ENCODE data around the gene SVEP1. TPM values are rescaled to one million over a fixed set of nuclear protein-coding genes. Genes with fewer than 3 reads are reported as not detected.
A peak's percentile ranks its signal among the peaks of the same experiment; 100 is the strongest.

The SVEP1 gene
- total RNA-seq (2014; rRNA removed) = 0.04 and 0.17 TPM in 2 replicates
- Bru-seq, nascent RNA = percentile 13 among the genes with signal in this experiment
- percentile 13 among the genes with signal in this experiment for BruChase-seq, experiment 1, labeled RNA remaining after a 6-hour chase
- percentile 20 among the genes with signal in this experiment for BruChase-seq, experiment 2, labeled RNA remaining after a 2-hour chase
- long read RNA-seq = 0 reads

DNA sequence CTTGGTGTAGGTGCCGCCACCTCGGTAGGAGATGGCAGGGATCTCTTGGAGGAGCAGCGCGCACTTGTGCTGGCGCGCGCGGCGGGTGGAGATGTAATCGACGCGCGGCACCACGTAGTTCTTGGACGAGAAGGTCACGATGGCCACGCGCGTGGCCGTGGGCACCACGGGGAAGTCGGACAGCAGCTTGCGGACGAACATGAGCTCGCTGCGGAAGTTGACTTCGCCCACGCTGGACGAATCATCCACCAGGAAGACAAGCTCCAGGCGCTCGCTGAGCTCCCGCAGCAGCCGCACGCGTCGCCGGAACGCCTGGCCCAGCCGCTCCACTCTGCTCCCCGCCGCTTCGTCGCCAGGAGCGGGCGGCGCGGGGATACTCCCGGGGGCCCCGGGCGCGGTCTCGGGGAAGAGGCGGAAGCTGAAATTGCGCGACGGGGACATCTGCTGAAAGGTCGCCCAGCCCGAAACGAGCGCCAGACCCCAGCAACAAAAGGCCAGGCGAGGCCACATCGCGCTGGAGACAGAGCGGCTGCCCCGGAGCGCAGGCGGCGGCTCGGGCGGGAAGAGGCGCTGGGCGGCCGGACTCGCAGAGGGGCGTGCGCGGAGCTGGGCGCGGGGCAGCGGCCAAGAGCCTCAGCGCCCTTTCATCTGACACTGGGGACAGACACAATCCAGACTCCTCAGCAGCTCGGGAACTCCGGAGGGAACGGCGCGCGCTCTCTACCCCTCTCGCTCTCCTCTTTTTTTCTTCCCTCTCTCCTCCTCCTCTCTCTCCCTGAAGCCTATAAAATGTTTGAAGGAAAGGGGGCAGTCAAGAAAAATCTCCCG is at the start of gene SVEP1:
Gene SVEP1 (minus strand): TSS at position 708 of the 828 bp plus-strand sequence. CDS start 198 bp downstream, at position 510.
- TF ChIP-seq EZH2 (IDR thresholded peaks at IDR 0.05; ENCODE audit: low read length, unreplicated experiment) (no peak), EZH2phosphoT487 (IDR thresholded peaks at IDR 0.05; ENCODE audit: borderline replicate concordance, low read length) (no peak)
- TF ChIP-seq, protein P1, sequence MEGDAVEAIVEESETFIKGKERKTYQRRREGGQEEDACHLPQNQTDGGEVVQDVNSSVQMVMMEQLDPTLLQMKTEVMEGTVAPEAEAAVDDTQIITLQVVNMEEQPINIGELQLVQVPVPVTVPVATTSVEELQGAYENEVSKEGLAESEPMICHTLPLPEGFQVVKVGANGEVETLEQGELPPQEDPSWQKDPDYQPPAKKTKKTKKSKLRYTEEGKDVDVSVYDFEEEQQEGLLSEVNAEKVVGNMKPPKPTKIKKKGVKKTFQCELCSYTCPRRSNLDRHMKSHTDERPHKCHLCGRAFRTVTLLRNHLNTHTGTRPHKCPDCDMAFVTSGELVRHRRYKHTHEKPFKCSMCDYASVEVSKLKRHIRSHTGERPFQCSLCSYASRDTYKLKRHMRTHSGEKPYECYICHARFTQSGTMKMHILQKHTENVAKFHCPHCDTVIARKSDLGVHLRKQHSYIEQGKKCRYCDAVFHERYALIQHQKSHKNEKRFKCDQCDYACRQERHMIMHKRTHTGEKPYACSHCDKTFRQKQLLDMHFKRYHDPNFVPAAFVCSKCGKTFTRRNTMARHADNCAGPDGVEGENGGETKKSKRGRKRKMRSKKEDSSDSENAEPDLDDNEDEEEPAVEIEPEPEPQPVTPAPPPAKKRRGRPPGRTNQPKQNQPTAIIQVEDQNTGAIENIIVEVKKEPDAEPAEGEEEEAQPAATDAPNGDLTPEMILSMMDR (conservative IDR thresholded peaks at IDR 0.05; ENCODE audit: low read depth, low read length) = no peak
- no peaks in the 10 kb centered on the region for H3K9me3 ChIP-seq (ENCODE audit: low read length)
- ATAC-seq = no peak
- no peaks in the 10 kb centered on the region for H4K20me1 ChIP-seq (ENCODE audit: low read length)
- H3K27ac ChIP-seq (ENCODE audit: low read length) = no peak within 1 kb of the TSS
- ChIA-PET CTCF (no interaction called here), POLR2A (ENCODE audit: unreplicated experiment) (no interaction called here)
- 0 out of 2 replicates have a peak within 1 kb of the TSS, but pooled peaks have one; percentile 14 for H3K4me2 ChIP-seq (ENCODE audit: low read length)
- H3K9ac ChIP-seq (ENCODE audit: low read length) = no peak within 1 kb of the TSS
- H2AFZ ChIP-seq (ENCODE audit: low read length) = no peak within 1 kb of the TSS
- no peaks in the 10 kb centered on the region for H3K79me2 ChIP-seq (ENCODE audit: low read length)
- no TSS peak for BruUV-seq (replicated peaks)
- DNase-seq = no peak
- no peaks in the 10 kb centered on the region for H3K36me3 ChIP-seq (ENCODE audit: low read depth, low read length)
- intact Hi-C loops (cut with micrococcal nuclease) = no loop called here
- no peak within 1 kb of the TSS for H3K4me3 ChIP-seq (ENCODE audit: low read length)
- no peaks in the 10 kb centered on the region for H3F3A ChIP-seq (ENCODE audit: low read length, unreplicated experiment)
- H3K9me2 ChIP-seq (replicated peaks; ENCODE audit: low read length) = no peaks in the 10 kb centered on the region
- no peaks in the 10 kb centered on the region for H3K27me3 ChIP-seq (ENCODE audit: low read length)
- peaks cover 10% of the 10 kb centered on the region; the same call in 1 of the 2 replicates for H3K4me1 ChIP-seq (ENCODE audit: insufficient read depth, low read length)

DNA sequence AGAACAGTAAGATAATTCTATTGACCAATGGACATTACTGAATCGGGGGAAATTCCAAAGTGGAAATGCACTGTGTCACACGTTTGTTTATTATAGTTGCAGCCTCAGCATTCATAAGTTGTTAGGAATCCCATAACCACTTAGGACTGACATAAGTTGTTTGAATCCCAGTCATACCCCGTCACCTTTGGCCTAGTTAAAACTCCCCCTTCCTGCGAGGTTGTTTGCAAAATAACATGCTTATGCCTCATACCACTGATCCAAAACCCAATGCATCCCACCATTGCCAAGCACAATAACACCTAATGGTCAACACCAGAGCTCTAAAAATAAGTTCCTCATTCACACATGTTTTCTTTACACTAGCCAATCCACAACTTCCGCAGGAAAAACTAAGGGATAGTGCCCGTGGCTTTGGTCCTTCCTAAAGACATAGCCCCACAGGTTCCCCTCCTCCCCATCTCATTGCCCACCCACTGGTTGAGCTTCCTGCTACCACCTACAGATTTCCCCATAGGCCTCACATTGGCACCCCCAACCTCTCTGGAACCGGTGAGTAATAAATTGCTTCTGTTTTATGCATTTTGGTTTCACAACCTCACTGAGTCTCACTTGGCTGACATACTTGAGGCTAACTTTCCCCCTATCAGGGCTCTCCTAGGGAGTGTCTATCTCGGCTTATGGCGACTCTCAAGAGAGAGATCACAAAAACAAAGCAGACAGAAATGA is 46.7 kb upstream of the SVEP1 start:
- ChIA-PET CTCF (no interaction called here), POLR2A (ENCODE audit: unreplicated experiment) (no interaction called here)
- Histone ChIP-seq H3K27ac (ENCODE audit: low read length) (no peak overlapping the region), H3K27me3 (ENCODE audit: low read length) (no peaks in the 10 kb centered on the region), H3K4me3 (ENCODE audit: low read length) (no peak overlapping the region), H3F3A (ENCODE audit: low read length, unreplicated experiment) (no peaks in the 10 kb centered on the region), H2AFZ (ENCODE audit: low read length) (no peak overlapping the region), H3K9me3 (ENCODE audit: low read length) (no peaks in the 10 kb centered on the region), H4K20me1 (ENCODE audit: low read length) (no peaks in the 10 kb centered on the region), H3K36me3 (ENCODE audit: low read depth, low read length) (no peaks in the 10 kb centered on the region), H3K79me2 (ENCODE audit: low read length) (no peaks in the 10 kb centered on the region), H3K4me2 (ENCODE audit: low read length) (no peak overlapping the region), H3K9ac (ENCODE audit: low read length) (no peak overlapping the region), H3K4me1 (ENCODE audit: insufficient read depth, low read length) (peaks cover 13% of the 10 kb centered on the region), H3K9me2 (replicated peaks; ENCODE audit: low read length) (no peaks in the 10 kb centered on the region)
- intact Hi-C loops (cut with micrococcal nuclease) = no loop called here
- peak; percentile 56 for DNase-seq
- no peak for ATAC-seq
- no peak for TF ChIP-seq EZH2phosphoT487 (IDR thresholded peaks at IDR 0.05; ENCODE audit: borderline replicate concordance, low read length)
- no peak for TF ChIP-seq EZH2 (IDR thresholded peaks at IDR 0.05; ENCODE audit: low read length, unreplicated experiment)
- TF ChIP-seq, protein P1 (conservative IDR thresholded peaks at IDR 0.05; ENCODE audit: low read depth, low read length) = no peak
- no TSS peak for BruUV-seq (replicated peaks)
